ENCODE results near the gene MED7. TPM values are rescaled to one million over a fixed set of nuclear protein-coding genes. Genes with fewer than 3 reads are reported as not detected.

Gene MED7, protein sequence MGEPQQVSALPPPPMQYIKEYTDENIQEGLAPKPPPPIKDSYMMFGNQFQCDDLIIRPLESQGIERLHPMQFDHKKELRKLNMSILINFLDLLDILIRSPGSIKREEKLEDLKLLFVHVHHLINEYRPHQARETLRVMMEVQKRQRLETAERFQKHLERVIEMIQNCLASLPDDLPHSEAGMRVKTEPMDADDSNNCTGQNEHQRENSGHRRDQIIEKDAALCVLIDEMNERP
- 13.8 to 21.1 TPM (median 16.4 TPM) in 5 replicates for total RNA-seq (2022; extraction: Qiagen RNA extraction; ENCODE audit: low read depth)

DNA sequence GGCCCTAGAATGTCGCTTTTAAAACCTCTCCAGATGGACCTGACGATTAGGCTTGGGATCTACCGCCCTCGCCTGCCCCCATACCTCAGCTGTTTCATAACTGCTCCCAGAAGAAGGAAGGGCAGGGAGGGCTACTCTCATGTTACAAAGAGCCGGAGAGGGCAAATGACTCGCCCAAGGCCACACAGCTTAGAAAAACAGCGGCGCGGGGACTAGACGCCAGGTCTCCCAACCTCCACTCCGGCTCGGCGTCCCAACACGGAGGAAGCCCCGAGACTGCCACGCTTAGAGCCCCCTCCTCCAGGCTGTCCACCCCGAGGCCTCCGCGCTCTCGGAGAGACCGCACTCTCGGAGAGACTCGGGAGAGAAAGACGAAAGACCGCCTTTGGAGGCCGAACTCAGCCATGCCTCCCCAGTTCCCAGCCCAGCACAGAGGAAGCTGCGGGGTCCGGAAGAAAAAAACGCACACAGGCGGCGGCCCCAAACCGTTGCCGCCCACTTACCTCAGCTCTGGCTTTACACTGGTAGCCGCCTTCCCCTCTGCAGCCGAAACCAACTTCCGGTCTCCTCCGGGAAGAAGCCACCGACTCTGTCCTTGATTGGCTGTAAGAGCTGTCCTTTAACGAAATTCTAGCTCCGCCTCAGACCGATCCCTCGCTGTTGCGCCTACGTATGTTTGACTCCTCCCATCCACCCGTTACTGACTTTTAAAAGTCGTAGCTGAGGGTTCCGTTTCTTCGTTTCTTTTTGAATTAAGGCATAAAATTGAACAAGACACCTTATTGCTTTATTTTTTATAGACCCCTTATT lies at the start of gene MED7:
Gene MED7 (minus strand): TSS at position 549 of the 810 bp plus-strand sequence. CDS start 3,434 bp downstream, outside the sequence.

DNA sequence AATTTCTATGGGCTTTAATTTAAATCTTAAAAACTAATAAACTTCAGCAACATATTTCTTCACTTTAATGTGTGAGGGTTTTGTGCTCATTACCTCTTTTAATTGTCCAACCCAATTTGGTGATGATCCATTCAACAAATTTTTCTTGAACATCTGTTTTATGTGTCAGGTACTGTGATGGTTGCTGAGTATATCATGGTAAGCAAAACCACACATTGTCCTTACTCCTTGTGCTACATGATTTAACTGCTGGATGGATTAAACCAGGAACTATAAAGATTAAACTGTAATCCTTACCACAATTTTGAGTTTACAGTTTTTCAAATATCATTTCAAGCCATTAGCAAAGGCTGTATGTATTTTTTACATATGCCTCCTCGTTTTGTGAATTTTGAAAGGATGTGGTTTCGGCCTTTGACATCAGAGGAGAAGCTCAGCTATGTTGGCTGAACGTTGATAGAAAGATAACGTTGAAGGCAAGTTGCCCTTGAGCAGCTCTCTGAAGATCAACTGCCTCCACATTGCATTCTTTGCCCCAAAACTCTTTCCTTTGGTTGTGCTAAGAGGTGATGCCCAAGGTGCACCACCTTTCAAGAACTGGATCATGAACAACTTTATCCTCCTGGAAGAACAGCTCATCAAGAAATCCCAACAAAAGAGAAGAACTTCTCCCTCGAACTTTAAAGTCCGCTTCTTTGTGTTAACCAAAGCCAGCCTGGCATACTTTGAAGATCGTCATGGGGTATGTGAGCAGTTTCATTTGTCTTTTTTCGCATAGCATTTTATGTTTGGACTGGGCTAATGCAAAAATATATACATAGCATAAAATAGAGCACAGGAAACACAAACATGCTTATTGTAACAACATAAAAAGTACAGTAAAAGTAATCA lies 38.0 kb upstream of the MED7 start, which contains the start of gene ITK:
Gene ITK (plus strand): TSS at position 467 of the 891 bp plus-strand sequence. CDS start 138 bp downstream, at position 605.

DNA sequence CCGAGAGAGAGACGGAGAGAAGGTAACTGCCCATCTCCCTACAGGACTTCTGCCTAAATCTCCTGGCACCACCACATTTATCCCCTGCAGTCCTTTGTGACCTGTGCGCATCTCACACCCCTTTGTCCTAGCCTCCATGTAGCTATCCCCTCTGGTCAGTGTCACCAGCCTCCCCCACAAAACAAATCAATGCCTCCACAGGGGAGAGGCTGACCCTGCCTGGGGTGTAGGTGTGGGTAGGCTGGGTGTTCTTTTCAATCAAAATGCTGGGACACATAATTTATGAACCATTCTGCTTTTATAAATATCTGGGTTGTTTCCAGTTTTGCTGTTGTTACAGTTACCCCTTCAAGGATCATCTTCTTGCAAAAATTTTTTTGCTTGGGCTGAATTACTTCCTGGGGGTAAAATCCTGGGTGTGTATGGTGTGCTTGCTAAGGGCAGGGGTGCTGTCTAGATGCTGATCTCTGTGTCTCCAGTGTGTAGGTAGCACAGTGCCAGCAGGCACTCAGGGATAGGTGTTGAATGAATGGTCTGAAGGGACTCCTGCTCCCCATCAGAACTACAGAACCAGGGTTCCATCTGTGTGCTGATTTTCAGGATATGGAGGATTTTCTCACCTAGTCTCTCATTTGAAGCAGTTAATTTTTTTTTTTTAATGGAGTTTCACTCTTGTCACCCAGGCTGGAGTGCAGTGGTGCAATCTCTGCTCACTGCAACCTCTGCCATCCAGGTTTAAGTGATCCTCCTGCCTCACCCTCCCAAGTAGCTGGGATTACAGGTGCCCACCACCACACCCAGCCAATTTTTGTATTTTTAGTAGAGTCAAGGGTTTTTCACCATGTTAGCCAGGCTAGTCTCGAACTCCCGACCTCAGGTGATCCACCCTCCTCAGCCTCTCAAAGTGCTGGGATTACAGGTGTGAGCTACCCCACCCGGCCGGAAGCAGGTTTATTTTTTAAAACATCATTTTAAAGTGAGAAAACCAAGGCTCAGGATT lies 23.8 kb upstream of the MED7 start, which contains the start of gene GARIN3:
Gene GARIN3 (minus strand): TSS at position 51 of the 1,000 bp plus-strand sequence. CDS start 96 bp downstream, outside the sequence.

DNA sequence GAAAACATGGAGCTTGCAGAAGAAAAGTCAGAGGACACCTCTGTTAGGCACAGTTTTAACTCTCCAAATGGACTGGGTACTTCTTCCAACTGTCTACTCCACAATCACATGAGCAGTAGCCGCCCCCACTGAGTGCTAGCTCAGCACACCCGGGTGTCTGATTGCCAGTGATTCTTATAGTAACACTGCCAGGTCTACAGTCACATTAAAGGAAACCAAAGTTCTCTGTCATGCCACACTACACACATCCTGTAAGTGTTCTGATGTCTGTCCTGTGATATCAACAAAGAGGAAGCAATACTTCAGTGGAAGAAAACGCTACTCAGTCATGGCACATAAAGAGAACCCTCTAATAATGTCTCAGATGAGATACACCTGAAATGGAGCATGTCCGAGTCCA lies 33.7 kb downstream of the MED7 start, which contains the start of gene HAVCR2:
Gene HAVCR2 (minus strand): TSS at position 69 of the 400 bp plus-strand sequence. CDS start 61 bp downstream, at position 8.

Other genes starting within 250 kb of the MED7 start
- 0.91 to 1.9 TPM (median 1.6 TPM) in 5 replicates for gene TIMD4, start 179.6 kb downstream of the MED7 start, total RNA-seq (2022; extraction: Qiagen RNA extraction; ENCODE audit: low read depth)
- 26.6 to 46.6 TPM (median 37.2 TPM) in 5 replicates for gene HAVCR1, start 83.7 kb downstream of the MED7 start, total RNA-seq (2022; extraction: Qiagen RNA extraction; ENCODE audit: low read depth)
- gene HAVCR2, start 33.8 kb downstream of the MED7 start, total RNA-seq (2022; extraction: Qiagen RNA extraction; ENCODE audit: low read depth), result 0.29 to 0.57 TPM (median 0.52 TPM) in 5 replicates
- gene GARIN3, start 23.4 kb upstream of the MED7 start, total RNA-seq (2022; extraction: Qiagen RNA extraction; ENCODE audit: low read depth), result not detected in 5 replicates
- gene ITK, start 38.0 kb upstream of the MED7 start, total RNA-seq (2022; extraction: Qiagen RNA extraction; ENCODE audit: low read depth), result 0.08 to 0.19 TPM in 2 of 5 replicates, not detected in the others
- 15.3 to 21.0 TPM (median 20.7 TPM) in 5 replicates for gene CYFIP2, start 123.3 kb upstream of the MED7 start, total RNA-seq (2022; extraction: Qiagen RNA extraction; ENCODE audit: low read depth)